ENCODE data around the gene TRIM24.
A peak's percentile ranks its signal among the peaks of the same experiment; 100 is the strongest.
"Not testable (repeated sequence)": the region's sequence is repeated elsewhere in the genome, so short reads cannot be mapped to it uniquely, and the experiment has no call there.

Gene TRIM24

GRCh38 chr7:138460649-138461607 is 869 bp downstream of the TRIM24 start:
- DNase-seq (ENCODE audit: low read depth in 1 of 2, low spot score in 1 of 2), result peak; percentile 13 to 54

- not testable (repeated sequence) for DNase-seq (ENCODE audit: low read depth in 1 of 2, low spot score in 1 of 2)
Observed at GRCh38 chr7:138463291-138463618, 3.2 kb downstream of the TRIM24 start.

GRCh38 chr7:138465046-138465445 is 5.0 kb downstream of the TRIM24 start:
- DNase-seq (ENCODE audit: low read depth in 1 of 2, low spot score in 1 of 2), result no peak

- DNase-seq (ENCODE audit: low read depth in 1 of 2, low spot score in 1 of 2), result not testable (repeated sequence)
Observed at GRCh38 chr7:138466069-138466756, 6.2 kb downstream of the TRIM24 start.

GRCh38 chr7:138468244-138469123 is 8.4 kb downstream of the TRIM24 start:
- DNase-seq (ENCODE audit: low read depth in 1 of 2, low spot score in 1 of 2), result no peak

- no peak for DNase-seq (ENCODE audit: low read depth in 1 of 2, low spot score in 1 of 2)
Observed at GRCh38 chr7:138470391-138471157, 10.5 kb downstream of the TRIM24 start.

GRCh38 chr7:138472292-138473079 is 12.4 kb downstream of the TRIM24 start:
- DNase-seq (ENCODE audit: low read depth in 1 of 2, low spot score in 1 of 2), result no peak

GRCh38 chr7:138475377-138475776 is 15.3 kb downstream of the TRIM24 start:
- DNase-seq (ENCODE audit: low read depth in 1 of 2, low spot score in 1 of 2), result no peak

GRCh38 chr7:138477081-138477578 is 17.1 kb downstream of the TRIM24 start:
- no peak for DNase-seq (ENCODE audit: low read depth in 1 of 2, low spot score in 1 of 2)

GRCh38 chr7:138477581-138477980 is 17.5 kb downstream of the TRIM24 start:
- no peak for DNase-seq (ENCODE audit: low read depth in 1 of 2, low spot score in 1 of 2)

- no peak for DNase-seq (ENCODE audit: low read depth in 1 of 2, low spot score in 1 of 2)
Observed at GRCh38 chr7:138478499-138478908, 18.4 kb downstream of the TRIM24 start.

- DNase-seq (ENCODE audit: low read depth in 1 of 2, low spot score in 1 of 2), result no peak
Observed at GRCh38 chr7:138480527-138480926, 20.5 kb downstream of the TRIM24 start.

- DNase-seq (ENCODE audit: low read depth in 1 of 2, low spot score in 1 of 2), result no peak
Observed at GRCh38 chr7:138481447-138482380, 21.7 kb downstream of the TRIM24 start.

GRCh38 chr7:138483531-138483930 is 23.5 kb downstream of the TRIM24 start:
- DNase-seq (ENCODE audit: low read depth in 1 of 2, low spot score in 1 of 2), result no peak

GRCh38 chr7:138485508-138485907 is 25.4 kb downstream of the TRIM24 start:
- not testable (repeated sequence) for DNase-seq (ENCODE audit: low read depth in 1 of 2, low spot score in 1 of 2)

GRCh38 chr7:138489139-138489538 is 29.1 kb downstream of the TRIM24 start:
- not testable (repeated sequence) for DNase-seq (ENCODE audit: low read depth in 1 of 2, low spot score in 1 of 2)

GRCh38 chr7:138491612-138492386 is 31.7 kb downstream of the TRIM24 start:
- no peak for DNase-seq (ENCODE audit: low read depth in 1 of 2, low spot score in 1 of 2)

- DNase-seq (ENCODE audit: low read depth in 1 of 2, low spot score in 1 of 2), result no peak
Observed at GRCh38 chr7:138492423-138492822, 32.4 kb downstream of the TRIM24 start.
